GM12878 (cell line): Measurements from ENCODE around the gene HPSE2. TPM values are rescaled to one million over a fixed set of nuclear protein-coding genes. Genes with fewer than 3 reads are reported as not detected.

ENCODE experiments used
- ATAC-seq: fragments of 200-7000 bp; cut with Tn5 transposase; 3 replicates; pipeline ENCODE4 v1.9.1; 2020; ENCODE audit warnings: mild to moderate bottlenecking, moderate library complexity
- BruUV-seq: library from RNA; stranded (reverse); fragments of 400-500 nt; replicated peaks from 2 replicates; lab custom pipeline; 2021; lab: Mats Ljungman, UMichigan
- CTCF ChIA-PET: fragments of 300-600 bp; sonication (Branson Sonifier 250); formaldehyde crosslinking; extraction: SDS; loops from one replicate; lab custom pipeline; 2021; ENCODE audit warnings: inconsistent platforms; lab: Yijun Ruan, JAX
- POLR2A ChIA-PET: fragments of 350-600 bp; formaldehyde crosslinking; extraction: SDS; loops from one replicate; lab custom pipeline; 2021; ENCODE audit warnings: inconsistent platforms; lab: Charles Lee
- RAD21 ChIA-PET: fragments of 300-600 bp; sonication (Branson Sonifier 250); formaldehyde crosslinking; loops from one replicate; lab custom pipeline; 2023; ENCODE audit warnings: antibody characterized with exemption; ENCODE audit not compliant: unreplicated experiment; lab: Charles Lee
- SMC1A ChIA-PET: fragments of 300-600 bp; sonication (Branson Sonifier 250); formaldehyde crosslinking; loops from one replicate; lab custom pipeline; 2023; ENCODE audit not compliant: unreplicated experiment, uncharacterized antibody; lab: Charles Lee
- DNase-seq: peaks from one replicate; pipeline ENCODE4 v3.0.0-alpha.2; 2011; ENCODE audit warnings: low read depth, low spot score
- FAIRE-seq: peaks from 3 replicates; lab custom pipeline; 2011; peaks lifted over from hg19 to GRCh38; lab: Jason Lieb, UNC
- H2AFZ ChIP-seq: 2 replicates; pipeline ENCODE4 v1.6.0; 2011; ENCODE audit warnings: low read depth, low read length, control low read depth; ENCODE audit not compliant: control insufficient read depth
- H3K27ac ChIP-seq: 2 replicates; pipeline ENCODE4 v1.5.1; 2011; ENCODE audit warnings: control low read depth; ENCODE audit not compliant: control insufficient read depth, insufficient read depth
- H3K27me3 ChIP-seq, 2 experiments: replicated peaks in 1 of 2; 2 replicates each; pipeline versions ENCODE4 v1.6.0 to v1.6.1; 2011; ENCODE audit warnings: low read length in 1 of 2; ENCODE audit not compliant: control insufficient read depth in 2 of 2, insufficient read depth in 2 of 2
- H3K36me3 ChIP-seq, 2 experiments: 2 replicates each; pipeline ENCODE4 v1.5.1; 2011; ENCODE audit warnings: low read length in 1 of 2; ENCODE audit not compliant: control insufficient read depth in 2 of 2, insufficient read depth in 2 of 2
- H3K4me1 ChIP-seq: 2 replicates; pipeline ENCODE4 v1.6.1; 2011; ENCODE audit warnings: mild to moderate bottlenecking, low read length, moderate library complexity, mixed read lengths; ENCODE audit not compliant: control insufficient read depth, insufficient read depth
- H3K4me2 ChIP-seq: 2 replicates; pipeline ENCODE4 v1.6.0; 2011; ENCODE audit warnings: control low read depth; ENCODE audit not compliant: control insufficient read depth, insufficient read depth
- H3K4me3 ChIP-seq: fragments of 200-600 bp; sonication (generic); 2 replicates; pipeline ENCODE4 v1.5.1; 2016
- H3K79me2 ChIP-seq: 2 replicates; pipeline ENCODE4 v1.6.0; 2011; ENCODE audit warnings: low read length; ENCODE audit not compliant: control insufficient read depth, insufficient read depth
- H3K9ac ChIP-seq: 2 replicates; pipeline ENCODE4 v1.8.0; 2011; ENCODE audit warnings: low read length, control low read depth, mixed read lengths; ENCODE audit not compliant: control insufficient read depth, insufficient read depth
- H3K9me3 ChIP-seq: replicated peaks from 3 replicates; pipeline ENCODE4 v1.5.1; 2011; ENCODE audit warnings: mild to moderate bottlenecking, low read length; ENCODE audit not compliant: control insufficient read depth, insufficient read depth
- H4K20me1 ChIP-seq: 2 replicates; pipeline ENCODE4 v1.6.0; 2011; ENCODE audit not compliant: control insufficient read depth, insufficient read depth
- ESRRA ChIP-seq: IDR thresholded peaks from 2 replicates; pipeline ENCODE4 v1.6.1; 2012; ENCODE audit warnings: mild to moderate bottlenecking, low read length, improper control_type of control experiment
- HDAC6 ChIP-seq: fragments of 200-600 bp; sonication (generic); IDR thresholded peaks from one replicate; pipeline ENCODE4 v1.8.0; 2017; ENCODE audit warnings: antibody characterized with exemption; ENCODE audit not compliant: unreplicated experiment
- NFYA ChIP-seq: IDR thresholded peaks from 2 replicates; pipeline ENCODE4 v1.6.1; 2011; ENCODE audit warnings: low read depth, mild to moderate bottlenecking, low read length, improper control_type of control experiment, borderline replicate concordance
- STAT1 ChIP-seq: fragments of 450-650 bp; conservative IDR thresholded peaks from 2 replicates; pipeline ENCODE4 v1.6.1; 2014; ENCODE audit warnings: antibody characterized with exemption, mild to moderate bottlenecking
- TAF1 ChIP-seq: IDR thresholded peaks from 2 replicates; pipeline ENCODE4 v1.6.1; 2011; ENCODE audit warnings: mild to moderate bottlenecking, low read depth, low read length, borderline replicate concordance
- TCF7 ChIP-seq: IDR thresholded peaks from 2 replicates; pipeline ENCODE4 v1.6.1; 2014; ENCODE audit warnings: antibody characterized with exemption, borderline replicate concordance
- ZNF384 ChIP-seq: IDR thresholded peaks from 2 replicates; pipeline ENCODE4 v1.6.1; 2012; ENCODE audit warnings: low read depth, mild to moderate bottlenecking, low read length, improper control_type of control experiment, borderline replicate concordance
- WGBS: methylation state at CpG from one replicate; pipeline ENCODE4 v1.1.6; 2016; ENCODE audit warnings: low lambda C conversion rate; ENCODE audit not compliant: insufficient replicate concordance, insufficient coverage; ENCODE audit errors: missing lambda C conversion rate; 5-methylcytosine and 5-hydroxymethylcytosine counted together
- in situ Hi-C: fragments of 300-500 bp; cut with MboI; formaldehyde crosslinking; loops from 9 replicates; pipeline ENCODE4 v1.14.3; 2018; ENCODE audit warnings: mixed read lengths
- intact Hi-C: fragments of 100-400 bp; cut with micrococcal nuclease; formaldehyde crosslinking; loops from one replicate; pipeline ENCODE4 v1.14.2; 2022; ENCODE audit not compliant: unreplicated experiment
- polyA plus RNA-seq, 11 experiments: library from polyadenylated mRNA; depleted of rRNA in 4 of 11; unstranded in 6 of 11; stranded (reverse) in 5 of 11; fragments of >200 nt; fragmentation: Nextera tagmentation in 4 of 11; fragmentation: Illumina TruSeq in 1 of 11; extraction: Ambion mirVana in 4 of 11; extraction: Trizol in 1 of 11; gene quantifications; 1 replicate in 1 of 11; 2 replicates in 10 of 11; pipeline versions ENCODE4 v1.2.1 to v1.2.3, GENCODE V29; 2011 to 2016; ENCODE audit warnings: inconsistent platforms in 2 of 11, missing spikeins in 2 of 11, low read depth in 1 of 11
- total RNA-seq, 4 experiments: library from RNA; depleted of rRNA in 3 of 4; stranded (reverse); fragments of >200 nt in 3 of 4; fragmentation: Illumina TruSeq in 1 of 4; extraction: Trizol in 1 of 4; gene quantifications; 2 replicates each; pipeline versions ENCODE4 v1.2.1 to v1.2.3, GENCODE V29; 2013 to 2021
- TF ChIP-seq, protein P1 (sequence below): fragments of 450-650 bp; conservative IDR thresholded peaks from 2 replicates; pipeline ENCODE4 v1.6.1; 2017; ENCODE audit warnings: mild to moderate bottlenecking, moderate library complexity

HPSE2 gene
- total and polyA plus RNA-seq, 10 of the 15 experiments (the other 5 are each of a cell fraction or from before 2014, with no cell fraction given) = 0.06 TPM; not detected in 9

DNA sequence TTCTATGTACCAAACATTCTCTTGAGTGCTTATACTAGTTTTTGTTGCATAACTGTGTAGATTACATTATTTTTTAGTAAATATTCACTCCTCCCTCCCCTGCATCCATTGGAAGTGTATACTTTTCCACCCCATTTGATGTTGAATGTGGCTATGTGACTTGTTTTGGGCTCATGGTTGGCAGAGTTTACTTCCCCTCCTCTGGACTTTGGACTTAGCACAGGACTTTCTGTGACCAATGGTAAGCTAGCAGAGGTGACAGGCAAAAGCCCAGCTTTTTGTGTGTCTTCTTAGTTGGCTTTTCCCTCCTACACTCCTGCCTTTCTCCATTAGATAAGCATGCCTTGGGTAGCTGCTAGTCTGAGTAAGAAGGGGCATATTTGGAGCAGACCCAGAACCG is 353.9 kb downstream of the HPSE2 start:
- intact Hi-C loops = no loop called here
- H3K79me2 ChIP-seq = no peaks in the 10 kb centered on the region
- no TSS peak for BruUV-seq
- H4K20me1 ChIP-seq = no peaks in the 10 kb centered on the region
- H2AFZ ChIP-seq = no peak overlapping the region
- ChIA-PET POLR2A (no interaction called here), CTCF (no interaction called here), RAD21 (no interaction called here), SMC1A (no interaction called here)
- H3K27me3 ChIP-seq = no peaks in the 10 kb centered on the region
- no peak overlapping the region for H3K27ac ChIP-seq
- H3K9me3 ChIP-seq = no peaks in the 10 kb centered on the region
- in situ Hi-C loops = no loop called here
- ATAC-seq (no peak), DNase-seq (no peak), FAIRE-seq (no peak)
- no peak overlapping the region for H3K9ac ChIP-seq
- H3K4me1 ChIP-seq = no peaks in the 10 kb centered on the region
- H3K4me2 ChIP-seq = no peak overlapping the region
- H3K4me3 ChIP-seq = no peak overlapping the region
- TF ChIP-seq TCF7 (no peak), ESRRA (no peak), NFYA (no peak), ZNF384 (no peak), STAT1 (no peak), HDAC6 (no peak), TAF1 (no peak)
- TF ChIP-seq, protein P1, sequence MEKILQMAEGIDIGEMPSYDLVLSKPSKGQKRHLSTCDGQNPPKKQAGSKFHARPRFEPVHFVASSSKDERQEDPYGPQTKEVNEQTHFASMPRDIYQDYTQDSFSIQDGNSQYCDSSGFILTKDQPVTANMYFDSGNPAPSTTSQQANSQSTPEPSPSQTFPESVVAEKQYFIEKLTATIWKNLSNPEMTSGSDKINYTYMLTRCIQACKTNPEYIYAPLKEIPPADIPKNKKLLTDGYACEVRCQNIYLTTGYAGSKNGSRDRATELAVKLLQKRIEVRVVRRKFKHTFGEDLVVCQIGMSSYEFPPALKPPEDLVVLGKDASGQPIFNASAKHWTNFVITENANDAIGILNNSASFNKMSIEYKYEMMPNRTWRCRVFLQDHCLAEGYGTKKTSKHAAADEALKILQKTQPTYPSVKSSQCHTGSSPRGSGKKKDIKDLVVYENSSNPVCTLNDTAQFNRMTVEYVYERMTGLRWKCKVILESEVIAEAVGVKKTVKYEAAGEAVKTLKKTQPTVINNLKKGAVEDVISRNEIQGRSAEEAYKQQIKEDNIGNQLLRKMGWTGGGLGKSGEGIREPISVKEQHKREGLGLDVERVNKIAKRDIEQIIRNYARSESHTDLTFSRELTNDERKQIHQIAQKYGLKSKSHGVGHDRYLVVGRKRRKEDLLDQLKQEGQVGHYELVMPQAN = no peak
- no peaks in the 10 kb centered on the region for H3K36me3 ChIP-seq
- WGBS = 30% methylated on average over 1 of the region's 1 CpG
